H1 (cell line): Measurements from ENCODE around the gene F11R. TPM values are rescaled to one million over a fixed set of nuclear protein-coding genes. Genes with fewer than 3 reads are reported as not detected.
"Not testable (repeated sequence)": the region's sequence is repeated elsewhere in the genome, so short reads cannot be mapped to it uniquely, and the experiment has no call there.

Experiments
- CTCF ChIA-PET: fragments of 300-600 bp; sonication (Branson Sonifier 250); formaldehyde crosslinking; loops from one replicate; lab custom pipeline; 2021; ENCODE audit not compliant: partially characterized antibody; lab: Charles Lee
- POLR2A ChIA-PET: fragments of 300-600 bp; sonication (Branson Sonifier 250); formaldehyde crosslinking; loops from one replicate; lab custom pipeline; 2021; ENCODE audit warnings: inconsistent platforms; ENCODE audit not compliant: partially characterized antibody; lab: Charles Lee
- DNase-seq, 2 experiments: peaks; one replicate each; pipeline versions ENCODE4 v3.0.0 to v3.0.0-alpha.2; 2010 to 2022; ENCODE audit warnings: low spot score in 2 of 2, low read depth in 1 of 2, mixed read lengths in 1 of 2
- FAIRE-seq: peaks from 2 replicates; lab custom pipeline; 2011; peaks lifted over from hg19 to GRCh38; lab: Jason Lieb, UNC
- H2AFZ ChIP-seq: 2 replicates; pipeline ENCODE4 v1.8.1; 2012; ENCODE audit warnings: low read length, inconsistent platforms
- H2AK5ac ChIP-seq: 2 replicates; pipeline ENCODE4 v1.6.1; 2013; ENCODE audit warnings: low read depth, low read length
- H2BK120ac ChIP-seq: replicated peaks from 2 replicates; pipeline ENCODE3; 2013; ENCODE audit warnings: low read depth, low read length, inconsistent platforms
- H2BK12ac ChIP-seq: 2 replicates; pipeline ENCODE4 v1.6.1; 2013; ENCODE audit warnings: low read depth, low read length
- H2BK15ac ChIP-seq: 2 replicates; pipeline ENCODE4 v1.6.1; 2013; ENCODE audit warnings: low read length
- H2BK20ac ChIP-seq: 2 replicates; pipeline ENCODE4 v1.6.1; 2013; ENCODE audit warnings: low read length
- H2BK5ac ChIP-seq: 2 replicates; pipeline ENCODE4 v1.6.1; 2013; ENCODE audit warnings: low read depth, low read length
- H3K14ac ChIP-seq: 2 replicates; pipeline ENCODE4 v1.6.1; 2013; ENCODE audit warnings: inconsistent platforms; ENCODE audit not compliant: insufficient read length
- H3K18ac ChIP-seq: 2 replicates; pipeline ENCODE4 v1.6.1; 2013; ENCODE audit warnings: low read length; ENCODE audit errors: extremely low read depth
- H3K23ac ChIP-seq: 2 replicates; pipeline ENCODE4 v1.6.1; 2013; ENCODE audit warnings: inconsistent platforms; ENCODE audit not compliant: insufficient read length
- H3K23me2 ChIP-seq: 2 replicates; pipeline ENCODE4 v1.6.1; 2013; ENCODE audit warnings: low read depth, low read length
- H3K27ac ChIP-seq: 2 replicates; pipeline ENCODE4 v1.6.1; 2011; ENCODE audit warnings: low read depth, low read length, inconsistent platforms
- H3K27me3 ChIP-seq, 4 experiments: replicated peaks in 1 of 4; 1 replicate in 1 of 4; 2 replicates in 3 of 4; pipeline versions ENCODE4 v1.6.1 to v1.8.1; 2011 to 2013; ENCODE audit warnings: low read length in 3 of 4, mild to moderate bottlenecking in 3 of 4, inconsistent platforms in 2 of 4, mixed read lengths in 2 of 4, moderate library complexity in 1 of 4; ENCODE audit not compliant: control insufficient read depth in 3 of 4, insufficient read depth in 3 of 4; ENCODE audit errors: extremely low read depth in 1 of 4
- H3K36me3 ChIP-seq, 4 experiments: 2 replicates each; pipeline versions ENCODE4 v1.6.1 to v1.8.1; 2011 to 2013; ENCODE audit warnings: mild to moderate bottlenecking in 4 of 4, low read length in 3 of 4, moderate library complexity in 2 of 4, control low read depth in 1 of 4, inconsistent platforms in 1 of 4; ENCODE audit not compliant: insufficient read depth in 4 of 4, control insufficient read depth in 2 of 4
- H3K4ac ChIP-seq: replicated peaks from 2 replicates; pipeline ENCODE3; 2013; ENCODE audit warnings: low read length, low read depth, mixed read lengths, inconsistent platforms; ENCODE audit not compliant: insufficient read length
- H3K4me1 ChIP-seq, 4 experiments: replicated peaks in 1 of 4; 1 replicate in 1 of 4; 2 replicates in 3 of 4; pipeline versions ENCODE4 v1.6.1 to v1.8.1; 2011 to 2013; ENCODE audit warnings: low read length in 3 of 4, inconsistent platforms in 2 of 4, mixed read lengths in 1 of 4; ENCODE audit not compliant: insufficient read depth in 4 of 4, control insufficient read depth in 3 of 4
- H3K4me2 ChIP-seq, 2 experiments: 2 replicates each; pipeline versions ENCODE4 v1.6.1 to v1.8.1; 2011 to 2013; ENCODE audit warnings: low read depth in 2 of 2, low read length in 2 of 2, control low read depth in 1 of 2, inconsistent platforms in 1 of 2, mild to moderate bottlenecking in 1 of 2; ENCODE audit not compliant: insufficient read depth in 1 of 2
- H3K4me3 ChIP-seq, 4 experiments: fragments of 200-600, 300-600 bp in 1 of 4; sonication (generic), shearing (Covaris generic), sonication (Bioruptor Twin) in 1 of 4; 2 replicates each; pipeline versions ENCODE4 v1.5.1 to v1.8.1; 2011 to 2016; ENCODE audit warnings: low read length in 4 of 4, low read depth in 3 of 4, control low read depth in 2 of 4, inconsistent platforms in 2 of 4, mild to moderate bottlenecking in 2 of 4, mixed read lengths in 1 of 4, moderate library complexity in 1 of 4; ENCODE audit not compliant: insufficient read depth in 2 of 4; ENCODE audit errors: extremely low read depth in 1 of 4
- H3K56ac ChIP-seq: replicated peaks from 2 replicates; pipeline ENCODE3; 2013; ENCODE audit warnings: low read depth, mild to moderate bottlenecking, mixed read lengths, low read length, inconsistent platforms; ENCODE audit not compliant: insufficient read length
- H3K79me1 ChIP-seq: 2 replicates; pipeline ENCODE4 v1.6.1; 2013; ENCODE audit warnings: low read depth, low read length, control low read depth
- H3K79me2 ChIP-seq, 2 experiments: 2 replicates each; pipeline versions ENCODE4 v1.6.1 to v1.8.1; 2012 to 2013; ENCODE audit warnings: low read length in 2 of 2, mild to moderate bottlenecking in 2 of 2, inconsistent platforms in 1 of 2; ENCODE audit not compliant: insufficient read depth in 2 of 2, control insufficient read depth in 1 of 2
- H3K9ac ChIP-seq, 4 experiments: replicated peaks in 1 of 4; 1 replicate in 1 of 4; 2 replicates in 3 of 4; pipeline versions ENCODE4 v1.6.1 to v1.8.1; 2011 to 2013; ENCODE audit warnings: low read depth in 3 of 4, low read length in 3 of 4, control low read depth in 2 of 4, mild to moderate bottlenecking in 2 of 4, moderate library complexity in 2 of 4, inconsistent platforms in 1 of 4; ENCODE audit errors: extremely low read depth in 1 of 4
- H3K9me3 ChIP-seq, 2 experiments: 2 replicates each; pipeline versions ENCODE4 v1.6.1 to v1.8.1; 2012 to 2013; ENCODE audit warnings: mild to moderate bottlenecking in 2 of 2, moderate library complexity in 2 of 2, control low read depth in 1 of 2, inconsistent platforms in 1 of 2, low read depth in 1 of 2, low read length in 1 of 2, mixed read lengths in 1 of 2; ENCODE audit not compliant: insufficient read depth in 2 of 2
- H4K20me1 ChIP-seq, 2 experiments: replicated peaks in 1 of 2; 2 replicates each; pipeline versions ENCODE3 to v1.8.1; 2011 to 2013; ENCODE audit warnings: inconsistent platforms in 2 of 2, low read length in 2 of 2, mild to moderate bottlenecking in 1 of 2; ENCODE audit not compliant: insufficient read depth in 2 of 2, control insufficient read depth in 1 of 2
- H4K5ac ChIP-seq: 2 replicates; pipeline ENCODE4 v1.6.1; 2013; ENCODE audit warnings: low read length, low read depth, mixed read lengths, inconsistent platforms; ENCODE audit not compliant: insufficient read length
- H4K8ac ChIP-seq: 2 replicates; pipeline ENCODE4 v1.8.0; 2013; ENCODE audit warnings: mild to moderate bottlenecking, moderate library complexity, low read length, inconsistent platforms; ENCODE audit not compliant: insufficient read depth; ENCODE audit errors: extremely low read depth
- H4K91ac ChIP-seq: replicated peaks from 2 replicates; pipeline ENCODE3; 2013; ENCODE audit warnings: low read length, mixed read lengths, inconsistent platforms; ENCODE audit not compliant: insufficient read length
- WGBS, 2 experiments: shearing (Covaris generic) in 1 of 2; methylation state at CpG; one replicate each; pipeline versions ENCODE4 v1.1.6 to v1.1.7; 2013 to 2015; ENCODE audit warnings: low lambda C conversion rate in 2 of 2, mixed read lengths in 2 of 2, inconsistent platforms in 1 of 2, low coverage in 1 of 2, missing lambda C conversion rate in 1 of 2; ENCODE audit not compliant: insufficient replicate concordance in 2 of 2, insufficient coverage in 1 of 2, insufficient read length in 1 of 2; ENCODE audit errors: extremely low coverage in 1 of 2, missing lambda C conversion rate in 1 of 2; 5-methylcytosine and 5-hydroxymethylcytosine counted together
- polyA plus RNA-seq, 7 experiments: library from polyadenylated mRNA; depleted of rRNA in 3 of 7; stranded (reverse) in 5 of 7; unstranded in 2 of 7; fragments of >200 nt in 5 of 7; fragments of 200-250 nt in 2 of 7; gene quantifications; 1 replicate in 5 of 7; 2 replicates in 1 of 7; 4 replicates in 1 of 7; pipeline versions ENCODE4 v1.2.1 to v1.2.3, GENCODE V29; 2011 to 2013; ENCODE audit warnings: missing spikeins in 2 of 7, mixed read lengths in 2 of 7
- total RNA-seq: library from RNA; stranded (reverse); fragmentation: NEBNext Ultra II Directional; extraction: Animal tissue kit (Norgen Biotek cat#: 25700); gene quantifications from 2 replicates; pipeline ENCODE4 v1.2.1, GENCODE V29; 2021

Gene F11R
- total and polyA plus RNA-seq, 2 of the 8 experiments (the other 6 are each of a cell fraction or from before 2014, with no cell fraction given), result 159 to 200 TPM

- H3K14ac ChIP-seq, H2BK120ac ChIP-seq, H2BK15ac ChIP-seq, H3K79me2 ChIP-seq, H3K4me3 ChIP-seq, H3K56ac ChIP-seq, DNase-seq, FAIRE-seq, H4K5ac ChIP-seq, H3K27ac ChIP-seq, H4K91ac ChIP-seq, H2AFZ ChIP-seq, H2BK20ac ChIP-seq, H3K9ac ChIP-seq, H2BK12ac ChIP-seq, H3K27me3 ChIP-seq, H3K18ac ChIP-seq, H2AK5ac ChIP-seq, H3K23ac ChIP-seq, H4K20me1 ChIP-seq, H3K9me3 ChIP-seq, H3K4me2 ChIP-seq, H2BK5ac ChIP-seq, H3K79me1 ChIP-seq, H3K4ac ChIP-seq, H4K8ac ChIP-seq, H3K23me2 ChIP-seq: not testable (repeated sequence)
- CTCF ChIA-PET, result interaction anchor here (0.6 to 2.8 kb wide), 3 partner anchors 9 to 213 kb away, joined by 3 to 13 read pairs (median 3); no protein-coding TSS in a partner anchor
- Histone ChIP-seq H3K36me3 (peaks cover 0 to 12% (median 3%) of the 10 kb centered on the region in 4 experiments; a peak in 4 of 8 replicates), H3K4me1 (peaks cover 2 to 15% (median 5%) of the 10 kb centered on the region in 4 experiments; a peak in 5 of 7 replicates)
- 90% methylated on average over 4 of the region's 4 CpGs; no CpG with 5 or more reads in 1 of the 2 experiments for WGBS, 2 experiments
- POLR2A ChIA-PET, result interaction anchor here (0.7 to 2.2 kb wide), 5 partner anchors 10 to 38 kb away, joined by 3 to 5 read pairs (median 3); partner anchors contain the start of gene ITLN2
Measured at GRCh38 chr1:160992036-160992435, 28.9 kb downstream of the F11R start.
